NAMALWA (cell line): ENCODE results near the gene FBXL17.

Experiments
- DNase-seq: peaks from one replicate; pipeline ENCODE4 v3.0.0-alpha.2; 2015; ENCODE audit warnings: low spot score

The FBXL17 gene

DNA sequence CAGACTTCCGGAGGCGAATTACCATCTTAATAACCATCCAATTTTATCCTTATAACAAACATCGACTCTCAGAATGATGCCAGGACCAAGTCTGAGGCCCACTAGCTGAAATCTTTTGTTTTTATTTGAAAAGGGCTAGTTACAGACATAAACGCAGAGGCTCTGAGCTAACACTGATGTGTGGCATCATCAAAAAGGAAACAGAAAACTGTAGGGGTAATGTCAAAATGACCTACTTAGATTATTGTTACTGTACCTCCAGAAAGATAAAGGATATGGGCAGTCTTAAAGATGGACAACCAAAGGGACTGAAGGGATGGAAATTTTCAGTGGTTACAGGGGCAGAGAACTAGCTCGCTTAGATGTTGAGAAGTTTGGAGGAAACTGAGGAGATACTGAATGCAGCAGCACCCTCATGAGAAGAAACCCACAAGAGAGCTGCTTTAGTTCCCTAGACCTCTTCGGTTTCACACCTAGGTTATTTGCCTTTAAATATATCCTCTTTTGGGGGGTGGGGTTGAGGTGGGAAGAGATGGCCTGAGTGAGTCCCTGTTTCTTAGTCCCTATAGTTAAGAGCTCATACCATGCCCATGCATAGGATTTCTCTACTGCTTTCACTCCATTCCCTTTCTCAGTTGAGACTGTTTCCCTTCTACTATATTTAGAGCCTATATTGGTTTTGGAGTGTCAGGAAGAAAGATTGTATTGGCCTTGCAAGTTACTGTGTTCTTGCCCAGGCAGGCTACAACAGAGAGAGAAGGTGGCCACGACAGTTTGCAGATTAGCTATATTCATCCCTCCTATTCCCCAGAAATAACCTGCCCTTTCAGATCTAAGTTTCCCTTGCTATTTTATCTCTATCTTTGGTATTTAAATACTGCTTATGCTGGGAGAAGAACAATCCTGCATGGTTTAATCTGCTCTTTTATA lies 390.8 kb downstream of the FBXL17 start:
- no peak for DNase-seq

GRCh38 chr5:107985144-107985543 lies 396.8 kb downstream of the FBXL17 start:
- no peak for DNase-seq

GRCh38 chr5:107982703-107983425 lies 399.0 kb downstream of the FBXL17 start:
- DNase-seq: no peak

- no peak for DNase-seq
These were observed 400.8 kb downstream of the FBXL17 start for GRCh38 chr5:107980923-107981692.

GRCh38 chr5:107979900-107980299 lies 402.0 kb downstream of the FBXL17 start:
- no peak for DNase-seq

- DNase-seq: no peak
These were observed 402.6 kb downstream of the FBXL17 start for GRCh38 chr5:107979291-107979690.

DNA sequence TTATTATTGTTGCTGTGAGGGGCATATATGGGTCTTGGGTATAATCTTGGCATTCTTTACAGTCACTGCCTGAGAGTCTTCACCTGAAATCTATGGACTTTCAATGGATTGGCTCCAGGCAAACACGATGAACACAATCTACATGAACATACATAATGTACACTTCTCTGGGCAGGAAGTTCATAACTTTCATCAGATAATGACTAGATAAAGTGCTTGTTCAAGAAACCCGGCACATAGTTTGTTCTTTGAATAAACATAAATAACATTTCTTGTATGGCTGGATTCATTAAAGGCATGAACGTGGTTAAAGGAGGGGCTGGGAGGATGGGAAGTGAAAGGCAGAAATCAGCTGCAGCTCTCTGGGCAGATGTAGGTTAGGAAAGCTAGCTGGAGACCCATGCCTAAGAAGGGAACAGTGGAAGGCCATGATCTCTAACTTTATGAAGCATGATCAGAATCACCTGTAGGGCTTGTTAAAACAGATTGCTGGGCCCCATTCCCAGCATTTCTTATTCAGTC lies 404.3 kb downstream of the FBXL17 start:
- no peak for DNase-seq

DNA sequence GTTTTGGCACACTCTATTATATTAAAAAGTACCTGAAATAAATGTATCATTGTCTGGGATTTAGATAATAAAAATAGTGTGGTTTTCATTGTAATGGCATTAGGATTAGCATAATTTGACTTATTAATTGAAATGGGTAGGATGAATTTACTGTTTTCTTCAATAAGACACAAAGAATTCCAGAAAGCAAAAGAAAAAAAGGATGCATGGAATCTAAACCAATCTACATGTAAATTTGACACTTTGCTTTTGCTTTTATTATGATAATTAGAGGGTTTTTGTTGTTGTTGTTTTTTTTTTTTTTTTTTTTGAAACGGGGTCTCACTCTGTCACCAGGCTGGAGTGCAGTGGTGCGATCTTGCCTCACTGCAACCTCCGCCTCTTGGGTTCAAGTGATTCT lies 406.3 kb downstream of the FBXL17 start:
- DNase-seq: no peak

GRCh38 chr5:107971846-107972245 lies 410.1 kb downstream of the FBXL17 start:
- no peak for DNase-seq

DNA sequence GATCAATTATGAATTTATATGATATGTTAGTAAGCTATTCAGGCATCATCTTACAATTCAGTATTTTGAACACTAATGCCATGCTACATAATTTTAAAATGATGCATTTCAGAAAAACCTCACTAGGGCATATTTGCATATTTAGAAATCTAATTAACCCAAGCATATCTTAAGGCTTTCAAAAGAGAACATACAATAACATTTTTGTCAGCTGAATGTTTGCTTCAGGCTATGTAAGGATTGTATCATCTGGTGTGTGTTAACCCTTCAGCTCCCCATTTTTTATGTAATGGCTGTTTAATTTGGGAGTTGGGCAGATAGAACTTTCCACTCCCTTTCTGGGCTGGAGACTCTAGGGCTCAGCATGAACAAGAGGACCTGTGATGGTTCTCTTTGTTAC lies 412.1 kb downstream of the FBXL17 start:
- DNase-seq: no peak

DNA sequence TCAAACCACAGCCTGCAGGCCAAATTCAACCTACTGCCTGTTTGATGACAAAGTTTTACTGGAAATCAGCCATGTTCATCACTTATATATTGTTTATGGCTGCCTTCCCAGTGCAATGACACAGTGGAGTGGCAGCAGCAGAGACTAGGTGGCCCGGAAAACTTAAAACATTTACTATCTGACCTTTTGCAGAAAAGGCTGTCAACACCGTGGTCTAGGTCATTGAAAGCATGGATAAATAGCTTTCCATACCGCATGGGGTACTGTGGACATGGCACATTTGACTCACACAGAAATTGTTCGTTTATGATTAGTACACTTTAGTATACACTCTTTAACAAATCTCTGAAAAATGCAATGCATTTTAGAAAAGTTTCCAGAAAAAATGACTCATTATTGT lies 412.9 kb downstream of the FBXL17 start:
- no peak for DNase-seq

DNA sequence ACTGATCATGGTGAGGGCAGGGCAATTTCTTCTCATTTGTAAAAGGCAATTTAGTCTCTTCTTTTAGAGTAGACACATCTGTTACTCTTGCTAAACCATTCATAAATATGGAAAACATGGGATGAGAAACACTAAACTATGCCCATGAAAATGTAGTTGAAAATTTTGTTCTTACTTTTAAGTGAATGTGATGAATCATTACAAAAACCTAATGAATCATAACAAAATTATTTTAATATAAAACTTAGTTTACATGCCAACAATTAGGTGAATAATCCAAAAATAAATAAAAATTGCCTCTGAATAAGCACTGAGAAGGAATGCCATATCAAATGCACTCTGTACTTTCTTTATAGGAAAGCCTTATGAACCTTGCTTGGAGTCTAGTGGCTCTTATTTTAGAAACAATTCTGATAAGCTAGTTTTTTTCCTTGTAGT lies 413.5 kb downstream of the FBXL17 start:
- no peak for DNase-seq

DNA sequence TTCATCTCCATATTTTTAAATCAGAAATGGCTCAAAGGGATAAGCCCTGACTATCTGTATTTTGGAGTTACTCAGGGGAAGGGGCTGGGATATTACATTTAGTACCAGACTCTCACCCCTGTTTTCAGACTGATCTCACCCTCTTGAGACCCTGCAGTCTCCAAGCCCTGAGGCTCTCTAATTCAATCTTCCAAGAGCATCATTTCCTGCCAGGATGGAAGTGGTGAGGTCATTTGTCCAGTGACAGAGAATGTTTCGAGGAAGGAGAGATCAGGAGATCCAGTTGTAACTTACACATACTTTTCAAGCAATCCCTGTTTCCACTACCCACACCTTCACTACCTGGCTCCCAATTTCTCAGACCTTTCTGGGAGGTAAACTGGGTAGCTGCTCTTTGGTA lies 415.7 kb downstream of the FBXL17 start:
- no peak for DNase-seq

- no peak for DNase-seq
These were observed 417.2 kb downstream of the FBXL17 start for GRCh38 chr5:107964722-107965121.

- DNase-seq: no peak
These were observed 422.2 kb downstream of the FBXL17 start for GRCh38 chr5:107959573-107960279.

DNA sequence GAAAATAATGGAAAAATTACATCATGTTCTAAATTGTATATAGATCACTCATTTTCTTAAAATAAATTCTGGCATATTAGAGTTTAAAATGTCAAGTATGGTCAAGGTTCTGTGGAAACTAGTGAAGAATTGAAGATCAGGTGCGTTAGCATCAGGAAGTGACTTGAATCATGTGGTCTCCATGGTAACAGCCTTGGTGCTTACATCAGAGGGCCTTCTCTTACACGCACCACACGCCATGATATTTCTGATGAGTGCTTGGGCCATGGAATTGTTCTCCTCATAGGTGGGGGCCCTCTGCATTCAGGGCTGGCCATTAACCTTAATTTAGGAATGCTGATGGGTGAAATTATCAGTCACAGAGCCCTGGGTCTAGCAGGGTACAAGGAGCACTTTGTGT lies 423.0 kb downstream of the FBXL17 start:
- DNase-seq: no peak

GRCh38 chr5:107958432-107958831 lies 423.5 kb downstream of the FBXL17 start:
- no peak for DNase-seq

- DNase-seq: no peak
These were observed 424.8 kb downstream of the FBXL17 start for GRCh38 chr5:107957051-107957450.

DNA sequence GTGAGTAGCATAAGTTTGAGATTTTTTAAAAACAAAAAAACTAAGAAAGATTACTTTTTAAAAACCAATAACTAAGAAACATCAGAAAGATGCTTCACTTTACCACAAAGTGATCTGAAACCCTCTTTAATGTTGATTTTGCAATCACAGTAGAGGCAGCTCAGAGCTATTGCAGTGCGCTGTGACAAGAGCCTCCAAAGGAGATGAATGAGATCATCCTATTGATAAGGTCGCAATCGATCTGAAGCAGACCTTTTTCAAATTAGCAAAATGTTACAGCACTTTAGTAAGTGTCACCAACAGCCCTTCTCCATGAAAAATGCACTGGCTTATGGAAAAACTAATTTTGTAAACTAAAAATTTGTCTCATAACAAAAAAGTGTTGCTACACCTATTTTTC lies 426.6 kb downstream of the FBXL17 start:
- no peak for DNase-seq

GRCh38 chr5:107954254-107954653 lies 427.6 kb downstream of the FBXL17 start:
- no peak for DNase-seq

DNA sequence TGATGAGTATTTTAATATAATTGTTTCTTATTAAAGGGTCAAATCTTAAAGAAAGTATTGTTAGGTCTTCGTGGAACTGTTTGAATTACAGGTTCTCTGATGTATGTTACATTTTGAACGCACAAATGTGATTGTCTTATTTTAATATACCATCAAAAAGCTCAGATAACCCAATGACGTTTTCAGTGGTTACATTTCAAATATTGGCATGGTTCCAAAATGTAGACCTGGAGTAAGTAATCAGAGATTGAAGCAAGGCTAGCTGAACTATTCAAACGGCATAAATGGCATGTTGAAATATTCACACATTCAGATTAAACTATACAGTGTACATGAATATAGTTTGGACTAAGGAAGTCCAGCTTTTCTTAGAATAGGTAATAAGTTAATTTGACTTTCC lies 429.4 kb downstream of the FBXL17 start:
- DNase-seq: no peak

GRCh38 chr5:107951309-107951708 lies 430.6 kb downstream of the FBXL17 start:
- DNase-seq: no peak
